Osteoblast (primary cell): ENCODE results near the gene LMTK2. TPM values are rescaled to one million over a fixed set of nuclear protein-coding genes. Genes with fewer than 3 reads are reported as not detected.
A peak's percentile ranks its signal among the peaks of the same experiment; 100 is the strongest.

Experiments
- DNase-seq: peaks from one replicate; pipeline ENCODE4 v3.0.0; 2011; ENCODE audit warnings: low spot score, mixed read lengths; ENCODE audit not compliant: insufficient read length; ENCODE audit errors: missing footprints
- H2AFZ ChIP-seq: 2 replicates; pipeline ENCODE4 v1.6.0; 2011; ENCODE audit warnings: mild to moderate bottlenecking, low read length
- H3K27ac ChIP-seq: 2 replicates; pipeline ENCODE4 v1.5.1; 2011; ENCODE audit warnings: mild to moderate bottlenecking, low read depth, low read length, moderate library complexity
- H3K27me3 ChIP-seq: 2 replicates; pipeline ENCODE4 v1.6.0; 2012; ENCODE audit warnings: mild to moderate bottlenecking, control low read depth, inconsistent platforms, low read length, moderate library complexity; ENCODE audit not compliant: insufficient read depth
- H3K36me3 ChIP-seq: 2 replicates; pipeline ENCODE4 v1.5.1; 2011; ENCODE audit warnings: mild to moderate bottlenecking, low read length, control low read depth, moderate library complexity; ENCODE audit not compliant: insufficient read depth
- H3K4me1 ChIP-seq: 2 replicates; pipeline ENCODE4 v1.5.1; 2011; ENCODE audit warnings: mild to moderate bottlenecking, low read length, control low read depth, moderate library complexity; ENCODE audit not compliant: insufficient read depth
- H3K4me2 ChIP-seq: 2 replicates; pipeline ENCODE4 v1.6.0; 2011; ENCODE audit warnings: mild to moderate bottlenecking, low read length; ENCODE audit not compliant: insufficient read depth
- H3K4me3 ChIP-seq: fragments of 200-600 bp; sonication (generic); 3 replicates; pipeline ENCODE4 v1.5.1; 2012; ENCODE audit warnings: mild to moderate bottlenecking, low read length, inconsistent platforms; ENCODE audit not compliant: insufficient read depth
- H3K79me2 ChIP-seq: 2 replicates; pipeline ENCODE4 v1.6.0; 2012; ENCODE audit warnings: mild to moderate bottlenecking, low read length, control low read depth, inconsistent platforms; ENCODE audit not compliant: insufficient read depth
- H3K9me3 ChIP-seq: 2 replicates; pipeline ENCODE4 v1.5.1; 2011; ENCODE audit warnings: low read depth, low read length, control low read depth
- H4K20me1 ChIP-seq: 2 replicates; pipeline ENCODE4 v1.6.0; 2012; ENCODE audit warnings: mild to moderate bottlenecking, low read length, control low read depth; ENCODE audit not compliant: insufficient read depth
- CTCF ChIP-seq: IDR thresholded peaks from 2 replicates; pipeline ENCODE4 v1.5.1; 2011; ENCODE audit warnings: mild to moderate bottlenecking, low read depth, low read length, moderate library complexity; ENCODE audit errors: extremely low read depth
- total RNA-seq: library from RNA; depleted of rRNA; stranded (reverse); fragments of >200 nt; gene quantifications from 2 replicates; pipeline ENCODE4 v1.2.3, GENCODE V29; 2012

Gene LMTK2
- 11.5 and 14.1 TPM in 2 replicates for total RNA-seq

- DNase-seq: peak; percentile 98
- H3K4me2 ChIP-seq: peak within 1 kb of the TSS; percentile 95
- peaks cover 49% of the 10 kb centered on the region for H3K79me2 ChIP-seq
- no peaks in the 10 kb centered on the region for H3K36me3 ChIP-seq
- H3K4me3 ChIP-seq: peak within 1 kb of the TSS; percentile 97
- no peaks in the 10 kb centered on the region for H3K9me3 ChIP-seq
- H3K4me1 ChIP-seq: peaks cover 5% of the 10 kb centered on the region
- peak; percentile 92 for TF ChIP-seq CTCF
- H3K27ac ChIP-seq: peak within 1 kb of the TSS; percentile 73
- H2AFZ ChIP-seq: peak within 1 kb of the TSS; percentile 93
- H4K20me1 ChIP-seq: peaks cover 10% of the 10 kb centered on the region
- no peaks in the 10 kb centered on the region for H3K27me3 ChIP-seq
Measured at GRCh38 chr7:98106647-98107312, at the start of gene LMTK2. TSS of gene LMTK2 (plus strand) at chr7:98106862. CDS start at chr7:98107178, 316 bp downstream.

- H3K27me3 ChIP-seq: no peaks in the 10 kb centered on the region
- H3K27ac ChIP-seq: no peak overlapping the region
- no peak for TF ChIP-seq CTCF
- H3K36me3 ChIP-seq: no peaks in the 10 kb centered on the region
- DNase-seq: no peak
- H2AFZ ChIP-seq: no peak overlapping the region
- H4K20me1 ChIP-seq: no peaks in the 10 kb centered on the region
- no peak overlapping the region for H3K4me3 ChIP-seq
- H3K9me3 ChIP-seq: no peaks in the 10 kb centered on the region
- H3K4me1 ChIP-seq: no peaks in the 10 kb centered on the region
- H3K4me2 ChIP-seq: no peak overlapping the region
- no peaks in the 10 kb centered on the region for H3K79me2 ChIP-seq
Measured at GRCh38 chr7:98057157-98057556, 49.5 kb upstream of the LMTK2 start.

- Histone ChIP-seq H3K4me2 (no peak overlapping the region), H2AFZ (no peak overlapping the region), H3K9me3 (no peaks in the 10 kb centered on the region), H3K79me2 (no peaks in the 10 kb centered on the region), H3K4me3 (no peak overlapping the region), H3K4me1 (no peaks in the 10 kb centered on the region), H4K20me1 (no peaks in the 10 kb centered on the region), H3K27ac (no peak overlapping the region), H3K27me3 (no peaks in the 10 kb centered on the region), H3K36me3 (no peaks in the 10 kb centered on the region)
- no peak for TF ChIP-seq CTCF
- peak; percentile 83 for DNase-seq
Measured at GRCh38 chr7:98058186-98058585, 48.5 kb upstream of the LMTK2 start.

- no peaks in the 10 kb centered on the region for H3K36me3 ChIP-seq
- no peaks in the 10 kb centered on the region for H3K79me2 ChIP-seq
- no peak overlapping the region for H3K4me2 ChIP-seq
- no peak overlapping the region for H2AFZ ChIP-seq
- H3K9me3 ChIP-seq: no peaks in the 10 kb centered on the region
- DNase-seq: no peak
- no peaks in the 10 kb centered on the region for H4K20me1 ChIP-seq
- H3K27me3 ChIP-seq: no peaks in the 10 kb centered on the region
- TF ChIP-seq CTCF: no peak
- H3K27ac ChIP-seq: no peak overlapping the region
- no peak overlapping the region for H3K4me3 ChIP-seq
- no peaks in the 10 kb centered on the region for H3K4me1 ChIP-seq
Measured at GRCh38 chr7:98064233-98064632, 42.4 kb upstream of the LMTK2 start.
